Spleen (tissue), 7 donors: ENCODE results near the gene S1PR4.

Source experiments
- CTCF ChIP-seq, 11 experiments: fragments of 200-600 bp in 7 of 11; fragments of 450-650 bp in 4 of 11; sonication (generic) in 4 of 11; IDR thresholded peaks in 8 of 11; conservative IDR thresholded peaks in 3 of 11; 1 replicate in 7 of 11; 2 replicates in 4 of 11; pipeline versions ENCODE4 v1.4.0 to v1.8.0; 2016 to 2021; ENCODE audit warnings: antibody characterized with exemption in 11 of 11, inconsistent platforms in 4 of 11, mild to moderate bottlenecking in 1 of 11
- POLR2A ChIP-seq, 3 donors: fragments of 450-650 bp; IDR thresholded peaks; one replicate each; pipeline ENCODE4 v1.5.1; 2017; ENCODE audit warnings: antibody characterized with exemption in 3 of 3, mild to moderate bottlenecking in 1 of 3
- POLR2AphosphoS5 ChIP-seq, 3 donors: sonication (generic); formaldehyde crosslinking; IDR thresholded peaks; one replicate each; pipeline ENCODE4 v1.5.1; 2017; ENCODE audit warnings: antibody characterized with exemption in 3 of 3
- donor health status: DM: no; HTN: no; CAD: no; lungs with moderate emphysema.
- donor health status: DM: no; HTN: no; CAD: no.
- donor health status: DM: no; HTN: no; CAD: no.

DNA sequence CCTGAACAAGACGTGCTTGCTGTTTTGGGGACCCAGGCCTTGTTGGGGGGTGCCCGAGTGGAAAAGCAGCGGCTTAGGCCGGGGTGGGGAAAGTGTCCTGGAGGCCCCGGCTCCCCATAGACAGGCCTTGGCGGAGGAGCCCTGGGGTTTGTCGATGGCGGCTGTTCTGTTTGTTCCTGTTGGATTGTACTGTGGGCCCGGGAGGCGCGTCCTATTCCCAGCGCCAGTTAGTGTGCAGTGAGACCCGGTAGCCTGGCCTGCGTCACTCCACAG, 18.3 kb downstream of the S1PR4 start:
- TF ChIP-seq CTCF (IDR thresholded peaks at IDR 0.05 in 8 of 11, conservative IDR thresholded peaks at IDR 0.05 in 3 of 11) (no peak), POLR2AphosphoS5 (IDR thresholded peaks at IDR 0.05) (no peak), POLR2A (IDR thresholded peaks at IDR 0.05) (no peak)
